ENCODE results near the gene RENBP.

GRCh38 chrX:153960077-153960476, 15.6 kb upstream of the RENBP start:
- no peak for TF ChIP-seq CTCF (IDR thresholded peaks at IDR 0.05)
- no peak for TF ChIP-seq POLR2A (IDR thresholded peaks at IDR 0.05)
- TF ChIP-seq EP300 (IDR thresholded peaks at IDR 0.05) = no peak
